Stimulated activated naive CD4-positive, alpha-beta T cell treated with Interleukin-2 at 50 U/mL for 16 hours (primary cell): ENCODE results near the gene LCE2A.

Experiments
- DNase-seq: peaks from one replicate; lab custom pipeline; 2025; lab: John Stamatoyannopoulos, UW

The LCE2A gene

GRCh38 chr1:152743371-152744145 lies 45.4 kb downstream of the LCE2A start:
- no peak for DNase-seq

- DNase-seq = no peak
Measured at GRCh38 chr1:152745289-152745704, 47.2 kb downstream of the LCE2A start.

GRCh38 chr1:152745765-152746444 lies 47.8 kb downstream of the LCE2A start:
- DNase-seq = no peak

- no peak for DNase-seq
Measured at GRCh38 chr1:152747831-152748230, 49.7 kb downstream of the LCE2A start.
